ENCODE data around the gene RNASE13. TPM values are rescaled to one million over a fixed set of nuclear protein-coding genes. Genes with fewer than 3 reads are reported as not detected.

Gene RNASE13
- total and polyA plus RNA-seq, 2 experiments from 2014 or later: not detected

- H2AFZ ChIP-seq: no peak overlapping the region
- no peak overlapping the region for H3K4me3 ChIP-seq
- H3K27ac ChIP-seq (ENCODE audit: low read depth): no peak overlapping the region
- Mint-ChIP-seq H3K27me3 (ENCODE audit: insufficient read depth, low read depth, poor library complexity) (peaks cover 16% of the 10 kb centered on the region), H3K36me3 (ENCODE audit: low read depth) (no peaks in the 10 kb centered on the region; the same call in 2 of the 3 replicates), H3K4me3 (no peak overlapping the region; the same call in 2 of the 3 replicates), H3K27ac (no peak overlapping the region), H3K4me1 (peaks cover 26% of the 10 kb centered on the region), H3K9me3 (no peaks in the 10 kb centered on the region; the same call in 2 of the 3 replicates)
- H3K27me3 ChIP-seq (ENCODE audit: insufficient read depth): no peaks in the 10 kb centered on the region
- no peaks in the 10 kb centered on the region for H3F3A ChIP-seq (replicated peaks; ENCODE audit: low read depth)
- H3K4me2 ChIP-seq: no peak overlapping the region
- no peaks in the 10 kb centered on the region for H3K9me2 ChIP-seq (ENCODE audit: insufficient read depth)
- DNase-seq (ENCODE audit: low spot score) (no peak), ATAC-seq (no peak; the same call in 1 of the 3 replicates)
- no peaks in the 10 kb centered on the region for H3K36me3 ChIP-seq (ENCODE audit: insufficient read depth)
- peaks cover 10% of the 10 kb centered on the region for H3K4me1 ChIP-seq (ENCODE audit: insufficient read depth)
- H3K79me2 ChIP-seq (replicated peaks; ENCODE audit: insufficient read depth): no peaks in the 10 kb centered on the region
- H4K20me1 ChIP-seq (replicated peaks; ENCODE audit: insufficient read depth): no peaks in the 10 kb centered on the region
- no peak for TF ChIP-seq CREB1 (CRISPR knock-in tag; IDR thresholded peaks at IDR 0.05; ENCODE audit: low read depth)
- no peak for TF ChIP-seq ETS1 (IDR thresholded peaks at IDR 0.05)
- no peak for TF ChIP-seq NANOG (IDR thresholded peaks at IDR 0.05; ENCODE audit: borderline replicate concordance)
- no peak for TF ChIP-seq ZNF462 (CRISPR knock-in tag; IDR thresholded peaks at IDR 0.05)
- no peak for TF ChIP-seq POLR2AphosphoS5 (IDR thresholded peaks at IDR 0.05; ENCODE audit: low read depth)
Observed at GRCh38 chr14:21040370-21040925, 5.8 kb upstream of the RNASE13 start.
